SU-DHL-6 (cell line): Measurements from ENCODE around the gene ITIH5.

Source experiments
- H2AFZ ChIP-seq: fragments of 200-600 bp; sonication (generic); 2 replicates; pipeline ENCODE4 v1.6.1; 2014; ENCODE audit warnings: low read depth, mild to moderate bottlenecking, moderate library complexity, mixed read lengths, antibody characterized with exemption, low read length; ENCODE audit not compliant: severe bottlenecking
- H3F3A ChIP-seq: fragments of 200-600 bp; shearing (Covaris generic); 2 replicates; pipeline ENCODE4 v1.6.0; 2016; ENCODE audit warnings: antibody characterized with exemption, mild to moderate bottlenecking; ENCODE audit not compliant: insufficient read depth
- H3K27ac ChIP-seq: fragments of 200-600 bp; sonication (generic); 2 replicates; pipeline ENCODE4 v1.5.1; 2016; ENCODE audit warnings: low read depth, mild to moderate bottlenecking, low read length, moderate library complexity, mixed read lengths
- H3K27me3 ChIP-seq: fragments of 200-600 bp; sonication (generic), shearing (Covaris generic); 2 replicates; pipeline ENCODE4 v1.6.0; 2014; ENCODE audit warnings: mild to moderate bottlenecking, low read length
- H3K36me3 ChIP-seq: fragments of 200-600 bp; sonication (generic); 2 replicates; pipeline ENCODE4 v1.6.1; 2014; ENCODE audit warnings: mild to moderate bottlenecking, low read length, mixed read lengths
- H3K4me2 ChIP-seq: fragments of 300-600, 200-600 bp; shearing (Covaris generic), sonication (generic); 2 replicates; pipeline ENCODE4 v1.6.0; 2014; ENCODE audit warnings: low read length, low read depth, mild to moderate bottlenecking; ENCODE audit not compliant: poor library complexity, severe bottlenecking
- H3K4me3 ChIP-seq: fragments of 200-600 bp; sonication (generic); 2 replicates; pipeline ENCODE4 v1.5.1; 2014; ENCODE audit warnings: antibody characterized with exemption, low read length, mild to moderate bottlenecking, mixed read lengths; ENCODE audit not compliant: insufficient read depth, poor library complexity, severe bottlenecking
- H3K79me2 ChIP-seq: fragments of 200-600 bp; sonication (generic); 2 replicates; pipeline ENCODE4 v1.6.1; 2014; ENCODE audit warnings: mild to moderate bottlenecking, low read length, moderate library complexity; ENCODE audit not compliant: insufficient read depth
- H3K9ac ChIP-seq: fragments of 200-600 bp; sonication (generic); 2 replicates; pipeline ENCODE4 v1.7.0; 2014; ENCODE audit warnings: mild to moderate bottlenecking, low read length
- H3K9me2 ChIP-seq: fragments of 200-600 bp; sonication (generic); replicated peaks from 2 replicates; pipeline ENCODE4 v1.6.1; 2014; ENCODE audit warnings: low read length; ENCODE audit not compliant: insufficient read depth
- H3K9me3 ChIP-seq: fragments of 200-600 bp; sonication (generic); 2 replicates; pipeline ENCODE4 v1.6.1; 2014; ENCODE audit warnings: low read length, mixed read lengths; ENCODE audit not compliant: insufficient read depth
- H4K20me1 ChIP-seq: fragments of 200-600 bp; sonication (generic); 2 replicates; pipeline ENCODE4 v1.6.1; 2014; ENCODE audit warnings: low read depth, mild to moderate bottlenecking, antibody characterized with exemption, low read length, moderate library complexity, mixed read lengths
- EZH2phosphoT487 ChIP-seq: fragments of 200-600 bp; sonication (generic), shearing (Covaris generic); conservative IDR thresholded peaks from 2 replicates; pipeline ENCODE4 v1.6.1; 2018; ENCODE audit warnings: mild to moderate bottlenecking, antibody characterized with exemption, low read length, moderate library complexity, mixed read lengths
- TF ChIP-seq, protein P1 (sequence below): fragments of 200-600 bp; sonication (generic); IDR thresholded peaks from one replicate; pipeline ENCODE4 v1.5.1; 2017; ENCODE audit warnings: antibody characterized with exemption, mild to moderate bottlenecking, low read length, moderate library complexity; ENCODE audit not compliant: insufficient read depth, poor library complexity, severe bottlenecking

The ITIH5 gene

DNA sequence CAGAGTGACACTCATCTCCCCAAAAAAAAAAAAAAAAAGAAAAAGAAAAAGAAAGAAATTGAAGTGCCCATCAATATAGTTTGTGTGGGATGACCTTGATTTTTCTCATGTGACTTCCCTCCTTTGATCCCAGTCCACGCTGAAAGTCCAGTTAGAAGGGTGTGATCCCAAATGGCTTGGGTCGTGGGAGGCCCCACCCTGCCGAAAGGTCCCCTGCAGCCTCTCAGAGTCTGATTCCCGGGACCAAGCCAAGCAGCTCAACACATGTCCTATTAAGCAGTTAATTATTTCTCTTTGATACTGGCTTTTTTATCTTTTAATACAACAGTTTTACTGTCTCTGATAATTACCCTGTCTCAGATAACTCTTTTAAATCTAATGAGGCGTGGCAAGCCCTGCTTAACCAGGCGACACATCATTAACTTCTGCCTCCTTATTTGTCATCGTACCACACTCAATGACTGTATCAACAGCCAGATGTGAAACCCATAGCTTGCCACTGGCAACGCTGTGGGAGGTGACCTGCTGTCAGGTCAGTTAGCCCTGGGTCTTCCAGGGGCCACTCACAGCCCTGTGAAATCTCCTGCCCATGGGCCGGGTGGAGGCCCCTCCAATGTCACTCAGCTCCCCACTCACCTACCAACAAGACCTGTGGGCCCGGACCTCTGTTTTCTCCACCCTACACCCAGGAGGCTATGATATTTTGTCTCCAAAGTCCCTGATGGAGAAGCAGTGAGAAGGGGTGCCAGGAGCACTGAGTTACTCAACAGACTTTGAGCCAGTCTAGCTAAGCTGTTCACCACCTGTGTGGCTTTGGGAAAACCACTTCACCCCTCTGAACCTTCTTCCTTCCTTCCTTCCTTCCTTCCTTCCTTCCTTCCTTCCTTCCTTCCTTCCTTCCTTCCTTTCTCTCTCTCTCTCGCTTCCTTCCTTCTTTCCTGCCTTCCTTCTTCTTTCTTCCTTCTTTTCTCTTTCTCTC, 146.0 kb downstream of the ITIH5 start:
- peak overlapping the region; percentile 25 for H3K27ac ChIP-seq
- no peaks in the 10 kb centered on the region for H3K9me2 ChIP-seq
- H3F3A ChIP-seq = no peaks in the 10 kb centered on the region
- no peaks in the 10 kb centered on the region for H3K27me3 ChIP-seq
- H3K4me2 ChIP-seq = peak overlapping the region; percentile 48
- no peaks in the 10 kb centered on the region for H3K9me3 ChIP-seq
- no peak for TF ChIP-seq EZH2phosphoT487
- TF ChIP-seq, protein P1, sequence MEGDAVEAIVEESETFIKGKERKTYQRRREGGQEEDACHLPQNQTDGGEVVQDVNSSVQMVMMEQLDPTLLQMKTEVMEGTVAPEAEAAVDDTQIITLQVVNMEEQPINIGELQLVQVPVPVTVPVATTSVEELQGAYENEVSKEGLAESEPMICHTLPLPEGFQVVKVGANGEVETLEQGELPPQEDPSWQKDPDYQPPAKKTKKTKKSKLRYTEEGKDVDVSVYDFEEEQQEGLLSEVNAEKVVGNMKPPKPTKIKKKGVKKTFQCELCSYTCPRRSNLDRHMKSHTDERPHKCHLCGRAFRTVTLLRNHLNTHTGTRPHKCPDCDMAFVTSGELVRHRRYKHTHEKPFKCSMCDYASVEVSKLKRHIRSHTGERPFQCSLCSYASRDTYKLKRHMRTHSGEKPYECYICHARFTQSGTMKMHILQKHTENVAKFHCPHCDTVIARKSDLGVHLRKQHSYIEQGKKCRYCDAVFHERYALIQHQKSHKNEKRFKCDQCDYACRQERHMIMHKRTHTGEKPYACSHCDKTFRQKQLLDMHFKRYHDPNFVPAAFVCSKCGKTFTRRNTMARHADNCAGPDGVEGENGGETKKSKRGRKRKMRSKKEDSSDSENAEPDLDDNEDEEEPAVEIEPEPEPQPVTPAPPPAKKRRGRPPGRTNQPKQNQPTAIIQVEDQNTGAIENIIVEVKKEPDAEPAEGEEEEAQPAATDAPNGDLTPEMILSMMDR = no peak
- H3K36me3 ChIP-seq = no peaks in the 10 kb centered on the region
- peak overlapping the region; percentile 65 for H2AFZ ChIP-seq
- H3K4me3 ChIP-seq = no peak overlapping the region
- no peaks in the 10 kb centered on the region for H3K79me2 ChIP-seq
- H4K20me1 ChIP-seq = no peaks in the 10 kb centered on the region
- peak overlapping the region; percentile 26; the same call in 1 of the 2 replicates for H3K9ac ChIP-seq

DNA sequence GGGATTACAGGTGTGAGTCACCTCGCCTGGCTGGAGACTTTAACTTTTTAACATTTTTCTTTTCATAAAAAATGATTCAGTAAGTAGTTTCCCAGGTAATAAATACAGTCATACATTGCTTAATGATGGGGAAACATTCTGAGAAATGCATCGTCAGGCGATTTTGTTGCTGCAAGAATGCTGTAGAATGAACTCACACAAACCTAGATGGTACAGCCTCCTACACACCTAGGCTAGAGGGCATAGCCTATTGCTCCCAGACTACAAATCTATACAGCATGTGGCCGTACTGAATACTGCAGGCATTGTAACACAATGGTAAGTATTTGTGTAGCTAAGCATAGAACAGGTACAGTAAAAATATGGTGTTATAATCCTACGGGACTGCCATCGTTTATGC, 147.4 kb downstream of the ITIH5 start:
- H3K27ac ChIP-seq = no peak overlapping the region
- H3K9ac ChIP-seq = no peak overlapping the region

GRCh38 chr10:7518693-7519092, 148.1 kb downstream of the ITIH5 start:
- no peaks in the 10 kb centered on the region for H3K27me3 ChIP-seq
- no peak overlapping the region for H3K9ac ChIP-seq
- no peaks in the 10 kb centered on the region for H4K20me1 ChIP-seq
- no peak overlapping the region for H3K4me2 ChIP-seq
- H3F3A ChIP-seq = no peaks in the 10 kb centered on the region
- no peaks in the 10 kb centered on the region for H3K9me3 ChIP-seq
- H3K9me2 ChIP-seq = no peaks in the 10 kb centered on the region
- H3K4me3 ChIP-seq = no peak overlapping the region
- no peak overlapping the region for H2AFZ ChIP-seq
- TF ChIP-seq, protein P1 = no peak
- TF ChIP-seq EZH2phosphoT487 = no peak
- H3K27ac ChIP-seq = no peak overlapping the region
- no peaks in the 10 kb centered on the region for H3K36me3 ChIP-seq
- no peaks in the 10 kb centered on the region for H3K79me2 ChIP-seq

More for the DNA sequence above, 147.4 kb downstream of the ITIH5 start:
- no peak overlapping the region for H3K4me3 ChIP-seq
- H4K20me1 ChIP-seq = no peaks in the 10 kb centered on the region
- H3F3A ChIP-seq = no peaks in the 10 kb centered on the region
- H3K9me2 ChIP-seq = no peaks in the 10 kb centered on the region
- no peak for TF ChIP-seq EZH2phosphoT487
- TF ChIP-seq, protein P1 = no peak
- no peaks in the 10 kb centered on the region for H3K27me3 ChIP-seq
- H3K36me3 ChIP-seq = no peaks in the 10 kb centered on the region
- H3K9me3 ChIP-seq = no peaks in the 10 kb centered on the region
- no peak overlapping the region for H3K4me2 ChIP-seq
- H2AFZ ChIP-seq = no peak overlapping the region
- H3K79me2 ChIP-seq = no peaks in the 10 kb centered on the region
